Neural cell (in vitro differentiated cells): Measurements from ENCODE around the gene DOCK2.

ENCODE experiments used
- CTCF ChIP-seq: fragments of 450-650 bp; IDR thresholded peaks from 2 replicates; pipeline ENCODE4 v1.5.1; 2014; ENCODE audit warnings: antibody characterized with exemption, mild to moderate bottlenecking, moderate library complexity; ENCODE audit not compliant: poor library complexity, severe bottlenecking
- EZH2 ChIP-seq: fragments of 200-600, 300-800 bp; shearing (Covaris generic), sonication (generic); IDR thresholded peaks from 2 replicates; pipeline ENCODE4 v1.6.1; 2014; ENCODE audit warnings: antibody characterized with exemption, low read length, borderline replicate concordance, mild to moderate bottlenecking; ENCODE audit not compliant: insufficient read depth, poor library complexity, severe bottlenecking
- MXI1 ChIP-seq: fragments of 450-650 bp; conservative IDR thresholded peaks from 2 replicates; pipeline ENCODE4 v1.6.1; 2014; ENCODE audit warnings: antibody characterized with exemption, mild to moderate bottlenecking; ENCODE audit not compliant: poor library complexity, severe bottlenecking
- POLR2AphosphoS5 ChIP-seq: IDR thresholded peaks from 2 replicates; pipeline ENCODE4 v1.6.1; 2012
- RAD21 ChIP-seq: fragments of 450-650 bp; conservative IDR thresholded peaks from 2 replicates; pipeline ENCODE4 v1.6.1; 2014; ENCODE audit warnings: antibody characterized with exemption, mild to moderate bottlenecking, moderate library complexity
- SMC3 ChIP-seq: fragments of 450-650 bp; conservative IDR thresholded peaks from 2 replicates; pipeline ENCODE4 v1.6.1; 2014; ENCODE audit warnings: antibody characterized with exemption, mild to moderate bottlenecking, moderate library complexity; ENCODE audit not compliant: poor library complexity
- TAF1 ChIP-seq: IDR thresholded peaks from 2 replicates; pipeline ENCODE4 v1.6.1; 2012; ENCODE audit warnings: low read depth

- TF ChIP-seq CTCF (no peak), POLR2AphosphoS5 (no peak), EZH2 (no peak), SMC3 (no peak), MXI1 (no peak), TAF1 (no peak), RAD21 (no peak)
These were observed 21.5 kb upstream of the DOCK2 start for GRCh38 chr5:169615561-169615960.
